Naive thymus-derived CD4-positive, alpha-beta T cell (primary cell): Measurements from ENCODE around the gene CDH4. TPM values are rescaled to one million over a fixed set of nuclear protein-coding genes. Genes with fewer than 3 reads are reported as not detected.

Experiments
- ATAC-seq: fragments of 150-1000 bp; cut with Tn5 transposase; 2 replicates; pipeline ENCODE4 v1.10.0; 2021; ENCODE audit warnings: mild to moderate bottlenecking, moderate library complexity
- CTCF ChIA-PET: fragments of 350-600 bp; sonication (Branson Sonifier 250); formaldehyde crosslinking; loops from one replicate; lab custom pipeline; 2021; ENCODE audit warnings: antibody characterized with exemption; lab: Charles Lee
- POLR2A ChIA-PET: fragments of 350-600 bp; sonication (Branson Sonifier 250); formaldehyde crosslinking; loops from one replicate; lab custom pipeline; 2021; ENCODE audit warnings: antibody characterized with exemption, inconsistent platforms; lab: Charles Lee
- DNase-seq, 9 donors: peaks; one replicate each; pipeline versions ENCODE4 v3.0.0 to v3.0.0-alpha.2; 2020 to 2022; ENCODE audit warnings: mixed read lengths in 1 of 9
- H3K27ac ChIP-seq: one replicate; pipeline ENCODE4 v1.7.0; 2013; ENCODE audit warnings: mild to moderate bottlenecking, low read depth, low read length, moderate library complexity
- H3K27me3 ChIP-seq, 2 donors: one replicate each; pipeline ENCODE4 v1.7.0; 2013; ENCODE audit warnings: low read length in 2 of 2, mild to moderate bottlenecking in 2 of 2, moderate library complexity in 2 of 2; ENCODE audit not compliant: control insufficient read depth in 2 of 2, insufficient read depth in 2 of 2
- H3K36me3 ChIP-seq, 3 experiments: 1 replicate in 2 of 3; 2 replicates in 1 of 3; pipeline ENCODE4 v1.7.0; 2013; ENCODE audit warnings: low read length in 3 of 3, mild to moderate bottlenecking in 3 of 3, moderate library complexity in 1 of 3; ENCODE audit not compliant: insufficient read depth in 3 of 3, control insufficient read depth in 2 of 3
- H3K4me1 ChIP-seq, 2 donors: one replicate each; pipeline ENCODE4 v1.7.0; 2013; ENCODE audit warnings: low read length in 2 of 2, mild to moderate bottlenecking in 2 of 2, moderate library complexity in 1 of 2; ENCODE audit not compliant: control insufficient read depth in 2 of 2, insufficient read depth in 2 of 2
- H3K4me3 ChIP-seq: 2 replicates; pipeline ENCODE4 v1.7.0; 2013; ENCODE audit warnings: mild to moderate bottlenecking, low read length
- H3K9me3 ChIP-seq, 3 experiments: 1 replicate in 2 of 3; 2 replicates in 1 of 3; pipeline ENCODE4 v1.7.0; 2013; ENCODE audit warnings: low read length in 3 of 3; ENCODE audit not compliant: control insufficient read depth in 2 of 3
- H3K27ac Mint-ChIP-seq, 9 donors: one replicate each; pipeline ENCODE4 v1.8.0; 2020 to 2022; ENCODE audit warnings: mixed read lengths in 9 of 9, mild to moderate bottlenecking in 8 of 9, moderate library complexity in 5 of 9, inconsistent platforms in 2 of 9
- H3K27me3 Mint-ChIP-seq, 5 donors: one replicate each; pipeline ENCODE4 v1.8.0; 2021 to 2022; ENCODE audit warnings: mixed read lengths in 5 of 5, mild to moderate bottlenecking in 1 of 5
- H3K36me3 Mint-ChIP-seq, 5 donors: one replicate each; pipeline ENCODE4 v1.8.0; 2020 to 2022; ENCODE audit warnings: mixed read lengths in 5 of 5, mild to moderate bottlenecking in 3 of 5, inconsistent platforms in 1 of 5
- H3K4me1 Mint-ChIP-seq, 7 donors: one replicate each; pipeline ENCODE4 v1.8.0; 2020 to 2022; ENCODE audit warnings: mixed read lengths in 7 of 7, mild to moderate bottlenecking in 3 of 7, inconsistent platforms in 1 of 7
- H3K4me3 Mint-ChIP-seq, 10 donors: one replicate each; pipeline ENCODE4 v1.8.0; 2020 to 2022; ENCODE audit warnings: mild to moderate bottlenecking in 10 of 10, mixed read lengths in 10 of 10, moderate library complexity in 6 of 10, inconsistent platforms in 2 of 10
- H3K9me3 Mint-ChIP-seq, 11 donors: one replicate each; pipeline ENCODE4 v1.8.0; 2020 to 2022; ENCODE audit warnings: mixed read lengths in 11 of 11, mild to moderate bottlenecking in 4 of 11, inconsistent platforms in 1 of 11, moderate library complexity in 1 of 11
- intact Hi-C, 2 donors: fragments of 100-400 bp; cut with micrococcal nuclease; formaldehyde crosslinking; loops; one replicate each; pipeline ENCODE4 v1.15.1; 2023
- polyA plus RNA-seq, 2 donors: library from polyadenylated mRNA; unstranded; fragments of 300-500 nt; fragmentation: Illumina TruSeq; gene quantifications; one replicate each; pipeline ENCODE4 v1.2.3, GENCODE V29; 2021
- total RNA-seq, 6 experiments: library from RNA in 5 of 6; stranded (reverse) in 5 of 6; gene quantifications; 1 replicate in 5 of 6; 2 replicates in 1 of 6; pipeline ENCODE4 v1.2.3 and lab custom pipeline; 2021 to 2026

CDH4 gene
- total and polyA plus RNA-seq, 7 experiments from 2014 or later = 0.05 to 0.43 (median 0.14) TPM; not detected in 1

DNA sequence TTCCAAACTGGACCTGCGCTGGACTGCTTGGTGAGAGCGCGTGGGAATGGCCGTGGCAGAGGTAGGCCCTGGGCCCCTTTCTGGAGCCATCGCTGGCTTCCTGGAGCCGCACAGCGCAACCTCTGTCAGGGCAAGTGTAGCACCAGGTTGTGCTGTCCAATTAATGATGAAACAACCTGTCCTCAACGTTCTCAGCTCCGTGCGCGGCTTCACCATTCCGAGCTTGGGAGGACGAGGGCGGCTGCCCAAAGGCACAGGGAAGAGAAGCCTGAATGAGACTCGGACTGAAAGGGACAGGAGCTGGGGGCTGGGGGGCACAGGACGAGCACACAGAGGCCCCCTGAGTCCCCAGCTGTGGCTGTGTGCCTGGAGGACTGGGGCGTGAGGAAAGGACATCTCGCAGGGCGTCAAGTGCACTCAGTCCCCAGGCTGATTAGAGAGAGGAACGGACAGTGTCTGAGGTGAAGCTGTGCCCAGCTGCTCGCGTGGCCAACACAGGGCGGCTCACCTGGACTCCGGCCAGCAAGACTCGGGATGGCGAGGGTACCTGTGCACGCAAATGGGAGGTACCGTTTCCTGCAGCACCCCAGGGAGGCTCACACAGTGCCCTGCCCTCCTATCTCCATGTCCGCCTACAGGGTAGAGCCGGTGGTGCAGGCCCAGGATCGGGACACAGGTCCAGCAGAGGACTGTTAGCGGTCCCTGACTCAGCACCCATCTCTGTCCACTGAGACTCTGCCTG lies 410.3 kb downstream of the CDH4 start:
- Mint-ChIP-seq H3K27me3 (no peaks in the 10 kb centered on the region), H3K36me3 (no peaks in the 10 kb centered on the region), H3K27ac (no peak overlapping the region), H3K9me3 (peaks cover 0 to 3% (median 0%) of the 10 kb centered on the region in 11 donors), H3K4me3 (no peak overlapping the region), H3K4me1 (no peaks in the 10 kb centered on the region)
- Histone ChIP-seq H3K27me3 (no peaks in the 10 kb centered on the region), H3K4me3 (no peak overlapping the region), H3K9me3 (no peaks in the 10 kb centered on the region), H3K4me1 (no peaks in the 10 kb centered on the region), H3K36me3 (no peaks in the 10 kb centered on the region), H3K27ac (no peak overlapping the region)
- ChIA-PET CTCF (no interaction called here), POLR2A (no interaction called here)
- intact Hi-C loops = no loop called here
- DNase-seq = no peak
- no peak for ATAC-seq

GRCh38 chr20:61662968-61663331 lies 410.9 kb downstream of the CDH4 start:
- H3K27ac ChIP-seq = no peak overlapping the region
- ChIA-PET POLR2A (no interaction called here), CTCF (no interaction called here)
- DNase-seq = no peak
- H3K36me3 ChIP-seq = no peaks in the 10 kb centered on the region
- H3K27me3 Mint-ChIP-seq = peaks cover 0 to under 1% (median 0%) of the 10 kb centered on the region in 5 donors
- H3K9me3 Mint-ChIP-seq = peaks cover 0 to 3% (median 0%) of the 10 kb centered on the region in 11 donors
- no peak overlapping the region for H3K4me3 ChIP-seq
- H3K4me1 Mint-ChIP-seq = no peaks in the 10 kb centered on the region
- no peaks in the 10 kb centered on the region for H3K36me3 Mint-ChIP-seq
- H3K9me3 ChIP-seq = no peaks in the 10 kb centered on the region
- no peak for ATAC-seq
- no peaks in the 10 kb centered on the region for H3K4me1 ChIP-seq
- no peaks in the 10 kb centered on the region for H3K27me3 ChIP-seq
- H3K27ac Mint-ChIP-seq = no peak overlapping the region
- no peak overlapping the region for H3K4me3 Mint-ChIP-seq
- intact Hi-C loops = no loop called here

GRCh38 chr20:61663521-61664425 lies 411.7 kb downstream of the CDH4 start:
- H3K4me1 Mint-ChIP-seq = no peaks in the 10 kb centered on the region
- DNase-seq (no peak), ATAC-seq (no peak)
- CTCF ChIA-PET = no interaction called here
- no peaks in the 10 kb centered on the region for H3K36me3 Mint-ChIP-seq
- peaks cover 0 to 6% (median 0%) of the 10 kb centered on the region in 5 donors for H3K27me3 Mint-ChIP-seq
- no peaks in the 10 kb centered on the region for H3K4me1 ChIP-seq
- intact Hi-C loops = no loop called here
- peaks cover 0 to 3% (median 0%) of the 10 kb centered on the region in 11 donors for H3K9me3 Mint-ChIP-seq
- H3K4me3 Mint-ChIP-seq = no peak overlapping the region
- no peak overlapping the region for H3K4me3 ChIP-seq
- POLR2A ChIA-PET = no interaction called here
- H3K27me3 ChIP-seq = no peaks in the 10 kb centered on the region
- no peaks in the 10 kb centered on the region for H3K36me3 ChIP-seq
- no peaks in the 10 kb centered on the region for H3K9me3 ChIP-seq
- no peak overlapping the region for H3K27ac ChIP-seq
- H3K27ac Mint-ChIP-seq = no peak overlapping the region

DNA sequence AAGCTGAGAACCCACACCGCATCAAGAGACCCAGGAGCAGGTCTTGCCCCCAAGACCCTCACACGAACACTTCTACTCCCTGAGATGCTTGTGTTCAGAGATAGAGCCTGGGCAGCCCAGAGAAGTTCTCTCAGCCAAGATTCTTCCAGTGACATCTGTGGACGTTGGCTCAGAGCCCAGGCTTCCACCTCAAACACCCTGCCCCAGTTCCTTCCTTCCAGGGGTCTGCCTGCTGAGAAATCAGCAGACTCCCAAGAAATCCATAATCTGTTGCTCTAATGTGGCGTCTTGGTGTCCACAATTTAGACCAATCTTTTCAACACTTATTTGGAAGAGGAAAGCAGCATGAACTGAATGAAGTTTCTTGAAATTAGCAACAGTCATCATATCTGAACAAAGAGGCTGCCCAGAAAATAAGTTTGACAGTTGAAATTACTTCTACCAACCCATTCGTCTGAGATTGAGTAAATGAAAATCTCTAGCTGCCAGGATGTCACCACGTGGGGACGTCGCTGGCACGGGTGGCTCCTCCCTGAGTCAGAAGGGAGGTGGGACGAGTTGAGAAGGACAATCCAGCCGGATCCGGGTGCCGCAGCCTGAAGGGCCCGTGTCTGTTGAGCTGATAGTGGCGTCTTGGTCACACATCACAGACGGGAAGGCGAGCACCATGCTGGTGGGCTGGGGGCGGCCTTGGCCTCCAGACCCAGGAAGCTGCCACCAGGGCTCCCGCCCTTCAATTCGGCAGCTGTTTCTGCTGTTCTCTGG lies 412.7 kb downstream of the CDH4 start:
- Histone ChIP-seq H3K36me3 (no peaks in the 10 kb centered on the region), H3K4me1 (no peaks in the 10 kb centered on the region), H3K4me3 (no peak overlapping the region), H3K9me3 (no peaks in the 10 kb centered on the region), H3K27me3 (no peaks in the 10 kb centered on the region), H3K27ac (no peak overlapping the region)
- Mint-ChIP-seq H3K4me1 (no peaks in the 10 kb centered on the region), H3K27me3 (peaks cover 0 to 6% (median 0%) of the 10 kb centered on the region in 5 donors), H3K27ac (no peak overlapping the region), H3K9me3 (peaks cover 0 to 1% (median 0%) of the 10 kb centered on the region in 11 donors), H3K36me3 (no peaks in the 10 kb centered on the region), H3K4me3 (no peak overlapping the region)
- intact Hi-C loops = no loop called here
- ChIA-PET CTCF (no interaction called here), POLR2A (no interaction called here)
- DNase-seq = no peak
- ATAC-seq = no peak

DNA sequence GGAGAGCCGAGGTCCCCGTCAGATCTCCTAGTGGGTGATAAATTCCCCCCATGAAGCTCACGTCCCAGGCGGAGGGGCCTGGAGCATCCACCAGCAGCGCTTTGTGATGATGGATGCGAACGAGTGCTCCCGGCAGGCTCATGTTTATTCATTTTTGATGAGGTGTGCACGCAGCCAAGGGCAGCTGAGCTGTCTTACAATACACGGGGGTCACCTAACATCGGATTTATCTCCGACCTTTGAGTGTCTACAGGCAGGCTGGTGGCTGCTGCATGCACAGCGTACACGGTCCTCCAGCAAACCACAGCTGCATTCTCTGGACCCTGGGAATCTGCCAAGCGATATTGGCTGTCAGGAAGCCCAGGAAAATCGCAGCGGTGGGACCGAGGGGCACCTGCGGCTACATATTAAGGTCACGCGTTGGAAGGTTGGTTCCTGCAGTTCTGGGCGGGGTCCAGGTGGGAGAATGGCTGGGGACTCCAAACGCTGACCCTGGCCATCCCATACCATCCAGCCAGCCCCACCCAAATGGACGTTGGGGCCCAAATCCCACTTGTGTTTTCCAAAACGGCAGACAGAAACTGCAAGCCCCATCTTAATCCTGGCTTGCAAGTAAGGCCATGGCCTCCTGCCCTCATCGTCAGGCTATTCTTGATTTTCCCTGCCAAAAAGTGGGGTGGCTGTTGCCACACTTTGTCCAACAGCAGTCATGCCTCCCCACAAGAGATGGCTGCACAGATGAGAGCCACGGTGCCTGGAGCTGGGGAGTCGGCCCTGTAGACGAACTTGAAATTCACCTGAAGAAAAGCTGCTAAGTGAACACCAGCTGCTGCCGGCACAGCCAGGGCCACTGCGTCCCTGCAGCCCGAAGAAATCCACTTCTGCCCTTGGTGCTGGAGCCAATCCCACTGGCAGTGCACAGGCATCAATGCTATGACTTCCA lies 413.7 kb downstream of the CDH4 start:
- no peak for ATAC-seq
- ChIA-PET CTCF (no interaction called here), POLR2A (no interaction called here)
- no peaks in the 10 kb centered on the region for H3K4me1 ChIP-seq
- DNase-seq = no peak
- H3K36me3 ChIP-seq = no peaks in the 10 kb centered on the region
- Mint-ChIP-seq H3K9me3 (peaks cover 0 to 1% (median 0%) of the 10 kb centered on the region in 11 donors), H3K27ac (no peak overlapping the region), H3K27me3 (peaks cover 0 to 6% (median 0%) of the 10 kb centered on the region in 5 donors), H3K36me3 (no peaks in the 10 kb centered on the region), H3K4me1 (no peaks in the 10 kb centered on the region), H3K4me3 (no peak overlapping the region)
- H3K27me3 ChIP-seq = no peaks in the 10 kb centered on the region
- intact Hi-C loops = no loop called here
- no peak overlapping the region for H3K27ac ChIP-seq
- no peaks in the 10 kb centered on the region for H3K9me3 ChIP-seq
- H3K4me3 ChIP-seq = no peak overlapping the region

DNA sequence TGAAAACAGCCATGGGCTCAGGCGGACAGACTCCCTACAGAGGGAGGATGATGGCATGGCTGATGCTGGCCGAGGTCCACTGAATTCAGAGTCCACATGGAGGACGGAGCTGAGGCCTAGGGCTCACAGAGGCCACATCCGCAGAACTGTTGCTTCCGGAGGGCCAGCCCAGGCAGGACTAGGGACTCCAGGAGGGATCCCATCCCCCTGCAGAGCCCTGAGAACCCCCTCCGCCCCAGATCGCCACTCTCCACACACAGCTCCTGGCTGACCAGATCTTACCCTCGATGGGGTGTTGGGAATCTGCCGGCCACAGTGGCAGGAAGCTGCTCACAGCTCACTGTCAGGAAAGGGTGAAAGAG lies 414.4 kb downstream of the CDH4 start:
- H3K27me3 ChIP-seq = no peaks in the 10 kb centered on the region
- Mint-ChIP-seq H3K36me3 (no peaks in the 10 kb centered on the region), H3K4me3 (no peak overlapping the region), H3K9me3 (peaks cover 0 to 2% (median 0%) of the 10 kb centered on the region in 11 donors), H3K27me3 (peaks cover 0 to 10% (median 0%) of the 10 kb centered on the region in 5 donors), H3K27ac (no peak overlapping the region), H3K4me1 (no peaks in the 10 kb centered on the region)
- intact Hi-C loops = no loop called here
- H3K4me1 ChIP-seq = no peaks in the 10 kb centered on the region
- H3K4me3 ChIP-seq = no peak overlapping the region
- no peak for DNase-seq
- ATAC-seq = no peak
- POLR2A ChIA-PET = no interaction called here
- H3K9me3 ChIP-seq = no peaks in the 10 kb centered on the region
- H3K27ac ChIP-seq = no peak overlapping the region
- H3K36me3 ChIP-seq = no peaks in the 10 kb centered on the region
- CTCF ChIA-PET = no interaction called here
